K562 (cell line): Measurements from ENCODE around the gene INKA2. TPM values are rescaled to one million over a fixed set of nuclear protein-coding genes. Genes with fewer than 3 reads are reported as not detected.

Experiments
- ARID4B ChIP-seq: sonication (generic); formaldehyde crosslinking; IDR thresholded peaks from 2 replicates; pipeline ENCODE4 v1.8.0; 2022; ENCODE audit warnings: mild to moderate bottlenecking, missing genetic modification reagents
- CBX5 ChIP-seq: IDR thresholded peaks from 2 replicates; pipeline ENCODE4 v1.6.1; 2014; ENCODE audit warnings: low read depth, borderline replicate concordance
- CHD4 ChIP-seq: fragments of 200-600 bp; sonication (generic); IDR thresholded peaks from 3 replicates; pipeline ENCODE4 v1.6.1; 2012; ENCODE audit warnings: low read depth, mild to moderate bottlenecking, mixed read lengths, low read length, inconsistent platforms; ENCODE audit not compliant: insufficient read depth, insufficient replicate concordance, poor library complexity, severe bottlenecking
- E2F6 ChIP-seq, 2 experiments: IDR thresholded peaks; 2 replicates each; pipeline ENCODE4 v1.6.1; 2011; ENCODE audit warnings: borderline replicate concordance in 1 of 2, control low read depth in 1 of 2, low read depth in 1 of 2, low read length in 1 of 2, mild to moderate bottlenecking in 1 of 2, mixed read lengths in 1 of 2, moderate library complexity in 1 of 2; ENCODE audit not compliant: insufficient read depth in 1 of 2, insufficient read length in 1 of 2, poor library complexity in 1 of 2, severe bottlenecking in 1 of 2; ENCODE audit errors: extremely low read depth in 1 of 2
- EP400 ChIP-seq: fragments of 450-650 bp; IDR thresholded peaks from 2 replicates; pipeline ENCODE4 v1.6.1; 2017; ENCODE audit warnings: antibody characterized with exemption, mild to moderate bottlenecking, moderate library complexity
- ESRRA ChIP-seq: fragments of 450-650 bp; IDR thresholded peaks from 2 replicates; pipeline ENCODE4 v1.6.1; 2014; ENCODE audit warnings: low read depth, mild to moderate bottlenecking, moderate library complexity, borderline replicate concordance
- MAX ChIP-seq: sonication (generic); formaldehyde crosslinking; IDR thresholded peaks from 2 replicates; pipeline ENCODE4 v1.9.0; 2022; ENCODE audit warnings: mild to moderate bottlenecking, missing genetic modification reagents
- NCOA6 ChIP-seq: fragments of 450-650 bp; IDR thresholded peaks from 2 replicates; pipeline ENCODE4 v1.6.1; 2017; ENCODE audit warnings: mild to moderate bottlenecking
- NFIC ChIP-seq: fragments of 450-650 bp; IDR thresholded peaks from 2 replicates; pipeline ENCODE4 v1.6.1; 2017; ENCODE audit warnings: mild to moderate bottlenecking, inconsistent platforms
- PTRF ChIP-seq: fragments of 450-650 bp; IDR thresholded peaks from 2 replicates; pipeline ENCODE4 v1.6.1; 2016; ENCODE audit warnings: mild to moderate bottlenecking, missing genetic modification characterization, missing compliant biosample characterization
- TOE1 ChIP-seq, 2 experiments: fragments of 450-650 bp in 1 of 2; sonication (generic) in 1 of 2; formaldehyde crosslinking in 1 of 2; IDR thresholded peaks; 2 replicates each; pipeline versions ENCODE4 v1.7.1 to v1.8.0; 2016 to 2022; ENCODE audit warnings: borderline replicate concordance in 2 of 2, mild to moderate bottlenecking in 2 of 2, antibody characterized with exemption in 1 of 2, inconsistent platforms in 1 of 2, low read depth in 1 of 2, missing genetic modification reagents in 1 of 2, moderate library complexity in 1 of 2
- ZNF12 ChIP-seq: sonication (generic); formaldehyde crosslinking; IDR thresholded peaks from 2 replicates; pipeline ENCODE4 v1.4.0; 2020; ENCODE audit warnings: mild to moderate bottlenecking, missing genetic modification reagents
- polyA plus RNA-seq, 8 experiments: library from polyadenylated mRNA; depleted of rRNA in 4 of 8; stranded (reverse) in 5 of 8; unstranded in 3 of 8; fragments of >200 nt; fragmentation: Nextera tagmentation in 2 of 8; fragmentation: Illumina TruSeq in 1 of 8; extraction: Ambion mirVana in 2 of 8; extraction: Trizol in 1 of 8; gene quantifications; 2 replicates each; pipeline versions ENCODE4 v1.2.1 to v1.2.3, GENCODE V29; 2011 to 2014; ENCODE audit warnings: inconsistent platforms in 1 of 8, missing spikeins in 1 of 8
- total RNA-seq, 7 experiments: library from RNA; depleted of rRNA in 6 of 7; stranded (reverse); fragments of >200 nt in 6 of 7; fragmentation: Illumina TruSeq in 2 of 7; extraction: Trizol in 2 of 7; gene quantifications; 2 replicates each; pipeline versions ENCODE4 v1.2.1 to v1.2.3, GENCODE V29; 2011 to 2021; ENCODE audit warnings: low replicate concordance in 1 of 7

INKA2 gene
- total and polyA plus RNA-seq, 9 of the 15 experiments (the other 6 are each of a cell fraction or from before 2014, with no cell fraction given), result 0.04 to 1.4 (median 0.26) TPM; not detected in 1

- no peak for TF ChIP-seq TOE1 (IDR thresholded peaks at IDR 0.05; ENCODE audit: borderline replicate concordance)
- no peak for TF ChIP-seq TOE1 (CRISPR knock-in tag; IDR thresholded peaks at IDR 0.05; ENCODE audit: borderline replicate concordance, low read depth)
- peak; percentile 30; the same call in 1 of the 2 replicates for TF ChIP-seq ARID4B (CRISPR knock-in tag)
- no peak for TF ChIP-seq ZNF12 (CRISPR knock-in tag)
- TF ChIP-seq CHD4, result peak; percentile 22
- TF ChIP-seq CBX5, result no peak
- peak in 1 of 2 experiments; percentile 61 for TF ChIP-seq E2F6 (IDR thresholded peaks at IDR 0.05; ENCODE audit: borderline replicate concordance in 1 of 2, extremely low read depth in 1 of 2, insufficient read depth in 1 of 2, insufficient read length in 1 of 2, low read depth in 1 of 2, low read length in 1 of 2, poor library complexity in 1 of 2, severe bottlenecking in 1 of 2)
- TF ChIP-seq EP400, result no peak
- no peak for TF ChIP-seq PTRF (tag)
- peak; percentile 81 for TF ChIP-seq NCOA6
- TF ChIP-seq MAX (CRISPR knock-in tag), result peak; percentile 46; the same call in 1 of the 2 replicates
- TF ChIP-seq NFIC, result peak; percentile 54; the same call in 1 of the 2 replicates
- 0 out of 2 replicates have a peak, but pooled peaks have one; percentile 4 for TF ChIP-seq ESRRA
Measured at GRCh38 chr1:111738436-111739193, 580 bp downstream of the INKA2 start (continued).
